IPS-18a (cell line): ENCODE results near the gene TUBB4B.

Experiments
- H3K27ac ChIP-seq: one replicate; pipeline ENCODE4 v1.5.1; 2013; ENCODE audit warnings: low read length
- H3K27me3 ChIP-seq: one replicate; pipeline ENCODE4 v1.6.1; 2013; ENCODE audit warnings: mild to moderate bottlenecking, low read length; ENCODE audit not compliant: control insufficient read depth, insufficient read depth
- H3K36me3 ChIP-seq: one replicate; pipeline ENCODE4 v1.6.1; 2013; ENCODE audit warnings: low read depth, low read length; ENCODE audit not compliant: control insufficient read depth
- H3K4me1 ChIP-seq: one replicate; pipeline ENCODE4 v1.6.1; 2013; ENCODE audit warnings: low read depth, low read length; ENCODE audit not compliant: control insufficient read depth
- H3K4me3 ChIP-seq: one replicate; pipeline ENCODE4 v1.5.1; 2013; ENCODE audit warnings: low read length
- H3K9ac ChIP-seq: one replicate; pipeline ENCODE4 v1.6.1; 2013; ENCODE audit warnings: mild to moderate bottlenecking, low read length, moderate library complexity
- H3K9me3 ChIP-seq: one replicate; pipeline ENCODE4 v1.6.1; 2013; ENCODE audit warnings: low read depth, low read length; ENCODE audit not compliant: control insufficient read depth

The TUBB4B gene

DNA sequence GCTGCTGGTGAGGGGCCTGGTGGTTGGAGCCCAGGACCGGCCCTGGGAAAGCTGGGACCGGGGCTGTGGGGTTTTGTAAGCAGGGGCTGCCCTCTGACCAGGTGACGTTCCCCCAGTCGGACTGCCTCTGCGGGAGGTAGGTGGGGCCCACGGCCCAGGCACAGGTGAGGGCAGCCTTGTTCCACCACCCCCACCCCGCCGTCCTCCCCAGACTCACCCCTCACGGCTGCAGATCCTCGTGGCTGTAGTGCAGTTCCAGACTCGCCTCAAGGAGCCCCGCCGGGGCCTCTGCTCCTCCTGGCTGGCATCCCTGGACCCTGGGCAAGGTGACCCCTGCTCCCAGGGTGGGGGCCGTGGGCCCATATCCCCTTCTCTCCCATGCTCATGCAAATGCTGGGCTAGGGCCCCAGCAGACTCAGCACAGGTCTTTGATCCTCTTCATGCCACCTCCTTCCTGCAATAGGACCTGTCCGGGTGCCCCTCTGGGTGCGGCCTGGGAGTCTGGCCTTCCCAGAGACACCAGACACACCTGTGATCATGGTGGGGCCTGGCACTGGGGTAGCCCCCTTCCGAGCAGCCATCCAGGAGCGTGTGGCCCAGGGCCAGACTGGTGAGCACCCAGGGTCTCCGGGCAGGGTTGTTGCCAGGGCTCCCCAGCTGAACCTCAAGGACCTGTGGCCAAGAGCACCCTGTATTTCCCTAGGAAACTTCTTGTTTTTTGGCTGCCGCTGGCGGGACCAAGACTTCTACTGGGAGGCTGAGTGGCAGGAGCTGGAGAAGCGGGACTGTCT lies 25.7 kb upstream of the TUBB4B start:
- Histone ChIP-seq H3K9me3 (no peaks in the 10 kb centered on the region), H3K36me3 (peaks cover 9% of the 10 kb centered on the region), H3K4me1 (no peaks in the 10 kb centered on the region), H3K9ac (no peak overlapping the region), H3K27ac (no peak overlapping the region), H3K27me3 (no peaks in the 10 kb centered on the region), H3K4me3 (no peak overlapping the region)

- Histone ChIP-seq H3K27me3 (no peaks in the 10 kb centered on the region), H3K27ac (no peak overlapping the region), H3K9ac (no peak overlapping the region), H3K4me3 (no peak overlapping the region), H3K9me3 (no peaks in the 10 kb centered on the region), H3K4me1 (no peaks in the 10 kb centered on the region), H3K36me3 (peaks cover 9% of the 10 kb centered on the region)
Observed at GRCh38 chr9:137216188-137216965, 24.7 kb upstream of the TUBB4B start.

- no peaks in the 10 kb centered on the region for H3K4me1 ChIP-seq
- peaks cover 9% of the 10 kb centered on the region for H3K36me3 ChIP-seq
- H3K9me3 ChIP-seq, result no peaks in the 10 kb centered on the region
- peaks cover 3% of the 10 kb centered on the region for H3K27me3 ChIP-seq
- no peak overlapping the region for H3K4me3 ChIP-seq
- no peak overlapping the region for H3K9ac ChIP-seq
- no peak overlapping the region for H3K27ac ChIP-seq
Observed at GRCh38 chr9:137217276-137218211, 23.5 kb upstream of the TUBB4B start.

DNA sequence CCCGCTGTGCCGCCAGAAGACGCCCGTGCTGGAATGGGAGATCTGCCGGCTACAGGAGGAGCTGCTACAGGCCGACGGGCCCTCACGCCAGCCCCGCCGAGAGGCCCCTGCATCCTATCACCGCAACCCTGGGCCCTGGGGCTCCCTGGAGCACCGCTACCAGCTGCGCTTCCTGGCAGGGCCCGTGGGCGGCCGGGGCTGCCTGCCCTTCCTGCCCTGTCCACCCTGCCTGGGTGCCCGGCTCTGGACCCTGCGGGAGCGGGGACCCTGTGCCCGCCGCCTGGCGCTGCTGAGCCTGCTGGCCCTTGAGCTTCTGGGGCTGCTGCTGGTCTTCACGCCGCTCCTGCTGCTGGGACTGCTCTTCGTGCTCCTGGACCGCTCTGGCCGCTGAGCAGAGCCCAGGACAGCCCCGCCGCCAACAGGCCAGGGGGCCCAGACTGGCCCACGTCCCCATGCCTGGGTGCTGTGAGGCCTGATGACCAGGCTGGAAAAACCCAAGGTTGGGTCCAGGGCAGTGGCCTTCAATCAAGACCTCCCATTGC lies 22.8 kb upstream of the TUBB4B start:
- Histone ChIP-seq H3K9ac (no peak overlapping the region), H3K9me3 (no peaks in the 10 kb centered on the region), H3K27ac (no peak overlapping the region), H3K27me3 (peaks cover 8% of the 10 kb centered on the region), H3K4me3 (no peak overlapping the region), H3K4me1 (no peaks in the 10 kb centered on the region), H3K36me3 (peaks cover 9% of the 10 kb centered on the region)

GRCh38 chr9:137218754-137219271 lies 22.3 kb upstream of the TUBB4B start:
- peaks cover 9% of the 10 kb centered on the region for H3K36me3 ChIP-seq
- H3K27me3 ChIP-seq, result peaks cover 8% of the 10 kb centered on the region
- H3K9me3 ChIP-seq, result no peaks in the 10 kb centered on the region
- H3K9ac ChIP-seq, result no peak overlapping the region
- no peak overlapping the region for H3K4me3 ChIP-seq
- H3K4me1 ChIP-seq, result no peaks in the 10 kb centered on the region
- no peak overlapping the region for H3K27ac ChIP-seq

DNA sequence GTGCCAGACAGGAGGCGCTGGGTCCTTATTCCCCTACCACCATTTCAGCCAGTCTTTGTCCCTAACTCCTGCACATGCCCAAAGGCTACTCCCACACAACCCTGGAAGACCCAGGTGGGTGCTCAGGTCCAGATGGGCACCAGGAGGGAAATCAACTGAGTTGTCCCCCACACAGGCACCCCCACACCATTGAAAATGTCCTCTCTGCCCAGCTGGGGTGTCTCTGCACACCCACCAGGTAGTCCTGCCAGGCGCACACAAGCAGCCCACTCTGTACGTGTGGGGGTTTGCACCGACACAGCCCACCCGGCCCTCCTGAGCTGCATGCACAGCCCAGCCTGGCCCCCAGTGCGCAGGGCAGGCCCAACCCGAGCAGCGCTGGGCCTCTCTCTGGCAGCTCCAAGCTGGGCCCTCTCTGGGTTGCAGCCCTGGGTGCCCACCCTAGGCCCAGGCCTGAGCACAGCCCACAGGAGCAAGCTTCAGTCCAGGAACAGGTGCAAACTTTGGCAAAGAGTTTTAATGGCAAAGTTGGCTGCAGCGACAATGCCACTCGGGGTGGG lies 21.2 kb upstream of the TUBB4B start:
- Histone ChIP-seq H3K9me3 (no peaks in the 10 kb centered on the region), H3K4me1 (no peaks in the 10 kb centered on the region), H3K9ac (no peak overlapping the region), H3K4me3 (no peak overlapping the region), H3K27ac (no peak overlapping the region), H3K27me3 (peaks cover 8% of the 10 kb centered on the region), H3K36me3 (peaks cover 3% of the 10 kb centered on the region)

- Histone ChIP-seq H3K4me1 (no peaks in the 10 kb centered on the region), H3K27ac (no peak overlapping the region)
Observed at GRCh38 chr9:137220317-137221094, 20.6 kb upstream of the TUBB4B start.

GRCh38 chr9:137221095-137221505 lies 20.0 kb upstream of the TUBB4B start:
- H3K9ac ChIP-seq, result no peak overlapping the region

More at GRCh38 chr9:137220317-137221094, 20.6 kb upstream of the TUBB4B start:
- no peak overlapping the region for H3K9ac ChIP-seq
- H3K9me3 ChIP-seq, result no peaks in the 10 kb centered on the region
- H3K27me3 ChIP-seq, result peaks cover 8% of the 10 kb centered on the region
- H3K4me3 ChIP-seq, result no peak overlapping the region
- no peaks in the 10 kb centered on the region for H3K36me3 ChIP-seq

DNA sequence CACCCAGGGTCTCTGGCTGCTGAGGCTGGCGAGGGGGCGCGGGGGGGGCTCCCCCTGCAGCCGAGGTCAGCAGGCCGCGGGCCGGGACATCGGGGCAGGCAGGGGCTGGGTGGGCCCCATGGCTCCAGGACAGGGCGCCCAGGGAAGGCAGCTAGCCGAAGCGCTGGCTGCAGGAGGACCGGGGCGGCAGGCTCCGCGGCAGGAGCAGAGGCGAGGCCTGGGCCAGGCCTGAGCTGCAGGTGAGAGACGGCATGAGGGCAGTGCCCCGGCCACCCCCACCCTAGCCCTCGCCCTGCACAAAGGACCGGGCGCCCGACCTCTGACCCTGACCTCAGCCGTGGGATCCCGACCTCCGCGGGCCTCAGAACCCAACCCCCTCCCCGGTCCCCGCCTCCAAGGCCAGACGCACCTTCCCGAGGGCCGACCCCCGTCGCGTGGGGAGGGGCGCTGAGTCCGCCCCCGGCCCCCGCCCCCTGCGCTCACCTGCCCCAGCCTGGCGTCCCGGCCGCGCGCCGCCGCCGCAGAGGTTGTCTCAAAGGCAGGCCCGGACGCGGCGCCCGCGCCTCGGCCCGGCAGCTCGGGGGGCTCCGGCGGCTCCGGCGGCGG lies 19.5 kb upstream of the TUBB4B start:
- no peak overlapping the region for H3K9ac ChIP-seq
- no peak overlapping the region for H3K27ac ChIP-seq
- peak overlapping the region; percentile 42 for H3K4me3 ChIP-seq
- no peaks in the 10 kb centered on the region for H3K36me3 ChIP-seq
- H3K27me3 ChIP-seq, result peaks cover 8% of the 10 kb centered on the region
- no peaks in the 10 kb centered on the region for H3K9me3 ChIP-seq
- H3K4me1 ChIP-seq, result no peaks in the 10 kb centered on the region

More at GRCh38 chr9:137221095-137221505, 20.0 kb upstream of the TUBB4B start:
- H3K4me1 ChIP-seq, result no peaks in the 10 kb centered on the region
- peaks cover 8% of the 10 kb centered on the region for H3K27me3 ChIP-seq
- H3K4me3 ChIP-seq, result no peak overlapping the region
- no peaks in the 10 kb centered on the region for H3K36me3 ChIP-seq
- H3K9me3 ChIP-seq, result no peaks in the 10 kb centered on the region
- no peak overlapping the region for H3K27ac ChIP-seq
